Adipocyte (in vitro differentiated cells): ENCODE results near the gene RUFY1.
A peak's percentile ranks its signal among the peaks of the same experiment; 100 is the strongest.

Source experiments
- DNase-seq: peaks from one replicate; pipeline ENCODE4 v3.0.0-alpha.2; 2015; ENCODE audit warnings: low read depth
- H3K27me3 ChIP-seq: replicated peaks from 2 replicates; pipeline ENCODE4 v1.7.0; 2013; ENCODE audit warnings: mild to moderate bottlenecking, low read length, moderate library complexity; ENCODE audit not compliant: control insufficient read depth, insufficient read depth
- H3K36me3 ChIP-seq: 2 replicates; pipeline ENCODE4 v1.7.0; 2013; ENCODE audit warnings: low read length, mild to moderate bottlenecking, moderate library complexity; ENCODE audit not compliant: control insufficient read depth, insufficient read depth, severe bottlenecking
- H3K4me1 ChIP-seq: 2 replicates; pipeline ENCODE4 v1.7.0; 2013; ENCODE audit warnings: mild to moderate bottlenecking, low read length, moderate library complexity; ENCODE audit not compliant: control insufficient read depth, insufficient read depth
- H3K4me3 ChIP-seq: 2 replicates; pipeline ENCODE4 v1.7.0; 2013; ENCODE audit warnings: mild to moderate bottlenecking, low read length, moderate library complexity
- H3K9ac ChIP-seq: 2 replicates; pipeline ENCODE4 v1.7.0; 2013; ENCODE audit warnings: mild to moderate bottlenecking, low read length, moderate library complexity
- H3K9me3 ChIP-seq: 2 replicates; pipeline ENCODE4 v1.7.0; 2013; ENCODE audit warnings: mild to moderate bottlenecking, low read length, moderate library complexity; ENCODE audit not compliant: control insufficient read depth

The RUFY1 gene

GRCh38 chr5:179606910-179607159, 56.5 kb downstream of the RUFY1 start:
- no peak for DNase-seq
- Histone ChIP-seq H3K9ac (no peak overlapping the region), H3K4me3 (no peak overlapping the region), H3K36me3 (peaks cover 60% of the 10 kb centered on the region), H3K4me1 (peaks cover 34% of the 10 kb centered on the region), H3K9me3 (no peaks in the 10 kb centered on the region), H3K27me3 (no peaks in the 10 kb centered on the region)

GRCh38 chr5:179607160-179607931, 57.0 kb downstream of the RUFY1 start:
- Histone ChIP-seq H3K9ac (no peak overlapping the region), H3K4me3 (no peak overlapping the region), H3K9me3 (no peaks in the 10 kb centered on the region), H3K36me3 (peaks cover 58% of the 10 kb centered on the region), H3K4me1 (peaks cover 36% of the 10 kb centered on the region), H3K27me3 (no peaks in the 10 kb centered on the region)
- no peak for DNase-seq

GRCh38 chr5:179608131-179608581, 57.8 kb downstream of the RUFY1 start:
- no peak overlapping the region for H3K9ac ChIP-seq
- no peaks in the 10 kb centered on the region for H3K27me3 ChIP-seq
- no peak overlapping the region for H3K4me3 ChIP-seq
- H3K36me3 ChIP-seq: peaks cover 60% of the 10 kb centered on the region
- peaks cover 40% of the 10 kb centered on the region for H3K4me1 ChIP-seq
- DNase-seq: no peak
- no peaks in the 10 kb centered on the region for H3K9me3 ChIP-seq

GRCh38 chr5:179609834-179610108, 59.4 kb downstream of the RUFY1 start:
- H3K4me1 ChIP-seq: peaks cover 50% of the 10 kb centered on the region
- H3K27me3 ChIP-seq: no peaks in the 10 kb centered on the region
- H3K9me3 ChIP-seq: no peaks in the 10 kb centered on the region
- no peak overlapping the region for H3K9ac ChIP-seq
- no peak overlapping the region for H3K4me3 ChIP-seq
- DNase-seq: no peak
- H3K36me3 ChIP-seq: peaks cover 77% of the 10 kb centered on the region

- DNase-seq: no peak
- H3K4me1 ChIP-seq: peaks cover 48% of the 10 kb centered on the region
- no peaks in the 10 kb centered on the region for H3K27me3 ChIP-seq
- H3K9me3 ChIP-seq: no peaks in the 10 kb centered on the region
- H3K9ac ChIP-seq: no peak overlapping the region
- no peak overlapping the region for H3K4me3 ChIP-seq
- peaks cover 82% of the 10 kb centered on the region for H3K36me3 ChIP-seq
These were observed 60.0 kb downstream of the RUFY1 start for GRCh38 chr5:179610109-179610902.

- Histone ChIP-seq H3K4me1 (peaks cover 48% of the 10 kb centered on the region), H3K9ac (no peak overlapping the region), H3K9me3 (no peaks in the 10 kb centered on the region), H3K4me3 (no peak overlapping the region), H3K27me3 (no peaks in the 10 kb centered on the region), H3K36me3 (peaks cover 87% of the 10 kb centered on the region)
- DNase-seq: no peak
These were observed 60.5 kb downstream of the RUFY1 start for GRCh38 chr5:179610903-179611265.

- DNase-seq: no peak
- H3K36me3 ChIP-seq: peaks cover 89% of the 10 kb centered on the region
- H3K4me3 ChIP-seq: no peak overlapping the region
- no peak overlapping the region for H3K9ac ChIP-seq
- H3K27me3 ChIP-seq: no peaks in the 10 kb centered on the region
- peaks cover 54% of the 10 kb centered on the region for H3K4me1 ChIP-seq
- H3K9me3 ChIP-seq: no peaks in the 10 kb centered on the region
These were observed 62.5 kb downstream of the RUFY1 start for GRCh38 chr5:179612577-179613459.

- H3K4me1 ChIP-seq: peaks cover 57% of the 10 kb centered on the region
These were observed 63.2 kb downstream of the RUFY1 start for GRCh38 chr5:179613460-179614071.

GRCh38 chr5:179614745-179615144, 64.4 kb downstream of the RUFY1 start:
- no peak overlapping the region for H3K4me3 ChIP-seq
- H3K27me3 ChIP-seq: no peaks in the 10 kb centered on the region
- DNase-seq: no peak
- no peak overlapping the region for H3K9ac ChIP-seq
- peaks cover 65% of the 10 kb centered on the region for H3K4me1 ChIP-seq
- H3K36me3 ChIP-seq: peaks cover 98% of the 10 kb centered on the region
- no peaks in the 10 kb centered on the region for H3K9me3 ChIP-seq

More at GRCh38 chr5:179613460-179614071, 63.2 kb downstream of the RUFY1 start:
- H3K9ac ChIP-seq: no peak overlapping the region
- no peaks in the 10 kb centered on the region for H3K27me3 ChIP-seq
- no peaks in the 10 kb centered on the region for H3K9me3 ChIP-seq
- peaks cover 94% of the 10 kb centered on the region for H3K36me3 ChIP-seq
- DNase-seq: no peak
- H3K4me3 ChIP-seq: no peak overlapping the region

GRCh38 chr5:179615203-179615602, 64.8 kb downstream of the RUFY1 start:
- DNase-seq: no peak
- Histone ChIP-seq H3K36me3 (peaks cover 98% of the 10 kb centered on the region), H3K9me3 (no peaks in the 10 kb centered on the region), H3K27me3 (no peaks in the 10 kb centered on the region), H3K9ac (peak overlapping the region; percentile 8), H3K4me1 (peaks cover 68% of the 10 kb centered on the region), H3K4me3 (no peak overlapping the region)
